H1 (cell line): ENCODE results near the gene OR5H6. TPM values are rescaled to one million over a fixed set of nuclear protein-coding genes. Genes with fewer than 3 reads are reported as not detected.

Source experiments
- CTCF ChIA-PET: fragments of 300-600 bp; sonication (Branson Sonifier 250); formaldehyde crosslinking; loops from one replicate; lab custom pipeline; 2021; ENCODE audit not compliant: partially characterized antibody; lab: Charles Lee
- POLR2A ChIA-PET: fragments of 300-600 bp; sonication (Branson Sonifier 250); formaldehyde crosslinking; loops from one replicate; lab custom pipeline; 2021; ENCODE audit warnings: inconsistent platforms; ENCODE audit not compliant: partially characterized antibody; lab: Charles Lee
- DNase-seq, 2 experiments: peaks; one replicate each; pipeline versions ENCODE4 v3.0.0 to v3.0.0-alpha.2; 2010 to 2022; ENCODE audit warnings: low spot score in 2 of 2, low read depth in 1 of 2, mixed read lengths in 1 of 2
- FAIRE-seq: peaks from 2 replicates; lab custom pipeline; 2011; peaks lifted over from hg19 to GRCh38; lab: Jason Lieb, UNC
- H2AFZ ChIP-seq: 2 replicates; pipeline ENCODE4 v1.8.1; 2012; ENCODE audit warnings: low read length, inconsistent platforms
- H2AK5ac ChIP-seq: 2 replicates; pipeline ENCODE4 v1.6.1; 2013; ENCODE audit warnings: low read depth, low read length
- H2BK120ac ChIP-seq: replicated peaks from 2 replicates; pipeline ENCODE3; 2013; ENCODE audit warnings: low read depth, low read length, inconsistent platforms
- H2BK12ac ChIP-seq: 2 replicates; pipeline ENCODE4 v1.6.1; 2013; ENCODE audit warnings: low read depth, low read length
- H2BK15ac ChIP-seq: 2 replicates; pipeline ENCODE4 v1.6.1; 2013; ENCODE audit warnings: low read length
- H2BK20ac ChIP-seq: 2 replicates; pipeline ENCODE4 v1.6.1; 2013; ENCODE audit warnings: low read length
- H2BK5ac ChIP-seq: 2 replicates; pipeline ENCODE4 v1.6.1; 2013; ENCODE audit warnings: low read depth, low read length
- H3K14ac ChIP-seq: 2 replicates; pipeline ENCODE4 v1.6.1; 2013; ENCODE audit warnings: inconsistent platforms; ENCODE audit not compliant: insufficient read length
- H3K18ac ChIP-seq: 2 replicates; pipeline ENCODE4 v1.6.1; 2013; ENCODE audit warnings: low read length; ENCODE audit errors: extremely low read depth
- H3K23ac ChIP-seq: 2 replicates; pipeline ENCODE4 v1.6.1; 2013; ENCODE audit warnings: inconsistent platforms; ENCODE audit not compliant: insufficient read length
- H3K23me2 ChIP-seq: 2 replicates; pipeline ENCODE4 v1.6.1; 2013; ENCODE audit warnings: low read depth, low read length
- H3K27ac ChIP-seq: 2 replicates; pipeline ENCODE4 v1.6.1; 2011; ENCODE audit warnings: low read depth, low read length, inconsistent platforms
- H3K27me3 ChIP-seq, 4 experiments: replicated peaks in 1 of 4; 1 replicate in 1 of 4; 2 replicates in 3 of 4; pipeline versions ENCODE4 v1.6.1 to v1.8.1; 2011 to 2013; ENCODE audit warnings: low read length in 3 of 4, mild to moderate bottlenecking in 3 of 4, inconsistent platforms in 2 of 4, mixed read lengths in 2 of 4, moderate library complexity in 1 of 4; ENCODE audit not compliant: control insufficient read depth in 3 of 4, insufficient read depth in 3 of 4; ENCODE audit errors: extremely low read depth in 1 of 4
- H3K36me3 ChIP-seq, 4 experiments: 2 replicates each; pipeline versions ENCODE4 v1.6.1 to v1.8.1; 2011 to 2013; ENCODE audit warnings: mild to moderate bottlenecking in 4 of 4, low read length in 3 of 4, moderate library complexity in 2 of 4, control low read depth in 1 of 4, inconsistent platforms in 1 of 4; ENCODE audit not compliant: insufficient read depth in 4 of 4, control insufficient read depth in 2 of 4
- H3K4ac ChIP-seq: replicated peaks from 2 replicates; pipeline ENCODE3; 2013; ENCODE audit warnings: low read length, low read depth, mixed read lengths, inconsistent platforms; ENCODE audit not compliant: insufficient read length
- H3K4me1 ChIP-seq, 4 experiments: replicated peaks in 1 of 4; 1 replicate in 1 of 4; 2 replicates in 3 of 4; pipeline versions ENCODE4 v1.6.1 to v1.8.1; 2011 to 2013; ENCODE audit warnings: low read length in 3 of 4, inconsistent platforms in 2 of 4, mixed read lengths in 1 of 4; ENCODE audit not compliant: insufficient read depth in 4 of 4, control insufficient read depth in 3 of 4
- H3K4me2 ChIP-seq, 2 experiments: 2 replicates each; pipeline versions ENCODE4 v1.6.1 to v1.8.1; 2011 to 2013; ENCODE audit warnings: low read depth in 2 of 2, low read length in 2 of 2, control low read depth in 1 of 2, inconsistent platforms in 1 of 2, mild to moderate bottlenecking in 1 of 2; ENCODE audit not compliant: insufficient read depth in 1 of 2
- H3K4me3 ChIP-seq, 4 experiments: fragments of 200-600, 300-600 bp in 1 of 4; sonication (generic), shearing (Covaris generic), sonication (Bioruptor Twin) in 1 of 4; 2 replicates each; pipeline versions ENCODE4 v1.5.1 to v1.8.1; 2011 to 2016; ENCODE audit warnings: low read length in 4 of 4, low read depth in 3 of 4, control low read depth in 2 of 4, inconsistent platforms in 2 of 4, mild to moderate bottlenecking in 2 of 4, mixed read lengths in 1 of 4, moderate library complexity in 1 of 4; ENCODE audit not compliant: insufficient read depth in 2 of 4; ENCODE audit errors: extremely low read depth in 1 of 4
- H3K56ac ChIP-seq: replicated peaks from 2 replicates; pipeline ENCODE3; 2013; ENCODE audit warnings: low read depth, mild to moderate bottlenecking, mixed read lengths, low read length, inconsistent platforms; ENCODE audit not compliant: insufficient read length
- H3K79me1 ChIP-seq: 2 replicates; pipeline ENCODE4 v1.6.1; 2013; ENCODE audit warnings: low read depth, low read length, control low read depth
- H3K79me2 ChIP-seq, 2 experiments: 2 replicates each; pipeline versions ENCODE4 v1.6.1 to v1.8.1; 2012 to 2013; ENCODE audit warnings: low read length in 2 of 2, mild to moderate bottlenecking in 2 of 2, inconsistent platforms in 1 of 2; ENCODE audit not compliant: insufficient read depth in 2 of 2, control insufficient read depth in 1 of 2
- H3K9ac ChIP-seq, 4 experiments: replicated peaks in 1 of 4; 1 replicate in 1 of 4; 2 replicates in 3 of 4; pipeline versions ENCODE4 v1.6.1 to v1.8.1; 2011 to 2013; ENCODE audit warnings: low read depth in 3 of 4, low read length in 3 of 4, control low read depth in 2 of 4, mild to moderate bottlenecking in 2 of 4, moderate library complexity in 2 of 4, inconsistent platforms in 1 of 4; ENCODE audit errors: extremely low read depth in 1 of 4
- H3K9me3 ChIP-seq, 2 experiments: 2 replicates each; pipeline versions ENCODE4 v1.6.1 to v1.8.1; 2012 to 2013; ENCODE audit warnings: mild to moderate bottlenecking in 2 of 2, moderate library complexity in 2 of 2, control low read depth in 1 of 2, inconsistent platforms in 1 of 2, low read depth in 1 of 2, low read length in 1 of 2, mixed read lengths in 1 of 2; ENCODE audit not compliant: insufficient read depth in 2 of 2
- H4K20me1 ChIP-seq, 2 experiments: replicated peaks in 1 of 2; 2 replicates each; pipeline versions ENCODE3 to v1.8.1; 2011 to 2013; ENCODE audit warnings: inconsistent platforms in 2 of 2, low read length in 2 of 2, mild to moderate bottlenecking in 1 of 2; ENCODE audit not compliant: insufficient read depth in 2 of 2, control insufficient read depth in 1 of 2
- H4K5ac ChIP-seq: 2 replicates; pipeline ENCODE4 v1.6.1; 2013; ENCODE audit warnings: low read length, low read depth, mixed read lengths, inconsistent platforms; ENCODE audit not compliant: insufficient read length
- H4K8ac ChIP-seq: 2 replicates; pipeline ENCODE4 v1.8.0; 2013; ENCODE audit warnings: mild to moderate bottlenecking, moderate library complexity, low read length, inconsistent platforms; ENCODE audit not compliant: insufficient read depth; ENCODE audit errors: extremely low read depth
- H4K91ac ChIP-seq: replicated peaks from 2 replicates; pipeline ENCODE3; 2013; ENCODE audit warnings: low read length, mixed read lengths, inconsistent platforms; ENCODE audit not compliant: insufficient read length
- ASH2L ChIP-seq: fragments of 200-600, 300-600 bp; sonication (generic); IDR thresholded peaks from one replicate; pipeline ENCODE4 v1.7.1; 2017; ENCODE audit warnings: low read length
- RAD21 ChIP-seq, 2 experiments: IDR thresholded peaks in 1 of 2; conservative IDR thresholded peaks in 1 of 2; 2 replicates each; pipeline ENCODE4 v1.6.1; 2011; ENCODE audit warnings: low read depth in 2 of 2, low read length in 2 of 2, improper control_type of control experiment in 1 of 2, inconsistent platforms in 1 of 2, mild to moderate bottlenecking in 1 of 2, moderate library complexity in 1 of 2
- TEAD4 ChIP-seq: IDR thresholded peaks from 2 replicates; pipeline ENCODE4 v1.6.1; 2012; ENCODE audit warnings: low read depth, low read length, inconsistent platforms, mixed read lengths
- WGBS, 2 experiments: shearing (Covaris generic) in 1 of 2; methylation state at CpG; one replicate each; pipeline versions ENCODE4 v1.1.6 to v1.1.7; 2013 to 2015; ENCODE audit warnings: low lambda C conversion rate in 2 of 2, mixed read lengths in 2 of 2, inconsistent platforms in 1 of 2, low coverage in 1 of 2, missing lambda C conversion rate in 1 of 2; ENCODE audit not compliant: insufficient replicate concordance in 2 of 2, insufficient coverage in 1 of 2, insufficient read length in 1 of 2; ENCODE audit errors: extremely low coverage in 1 of 2, missing lambda C conversion rate in 1 of 2; 5-methylcytosine and 5-hydroxymethylcytosine counted together
- polyA plus RNA-seq, 7 experiments: library from polyadenylated mRNA; depleted of rRNA in 3 of 7; stranded (reverse) in 5 of 7; unstranded in 2 of 7; fragments of >200 nt in 5 of 7; fragments of 200-250 nt in 2 of 7; gene quantifications; 1 replicate in 5 of 7; 2 replicates in 1 of 7; 4 replicates in 1 of 7; pipeline versions ENCODE4 v1.2.1 to v1.2.3, GENCODE V29; 2011 to 2013; ENCODE audit warnings: missing spikeins in 2 of 7, mixed read lengths in 2 of 7
- total RNA-seq: library from RNA; stranded (reverse); fragmentation: NEBNext Ultra II Directional; extraction: Animal tissue kit (Norgen Biotek cat#: 25700); gene quantifications from 2 replicates; pipeline ENCODE4 v1.2.1, GENCODE V29; 2021
- TF ChIP-seq, protein P1 (sequence below), 3 experiments: IDR thresholded peaks; 1 replicate in 2 of 3; 2 replicates in 1 of 3; pipeline versions ENCODE4 v1.5.1 to v1.6.1; 2011; ENCODE audit warnings: low read length in 3 of 3, mild to moderate bottlenecking in 3 of 3, inconsistent platforms in 2 of 3, low read depth in 1 of 3, moderate library complexity in 1 of 3; ENCODE audit not compliant: insufficient read depth in 1 of 3; ENCODE audit errors: control extremely low read depth in 1 of 3

The OR5H6 gene
- total and polyA plus RNA-seq, 2 of the 8 experiments (the other 6 are each of a cell fraction or from before 2014, with no cell fraction given) = 0.06 TPM; not detected in 1

DNA sequence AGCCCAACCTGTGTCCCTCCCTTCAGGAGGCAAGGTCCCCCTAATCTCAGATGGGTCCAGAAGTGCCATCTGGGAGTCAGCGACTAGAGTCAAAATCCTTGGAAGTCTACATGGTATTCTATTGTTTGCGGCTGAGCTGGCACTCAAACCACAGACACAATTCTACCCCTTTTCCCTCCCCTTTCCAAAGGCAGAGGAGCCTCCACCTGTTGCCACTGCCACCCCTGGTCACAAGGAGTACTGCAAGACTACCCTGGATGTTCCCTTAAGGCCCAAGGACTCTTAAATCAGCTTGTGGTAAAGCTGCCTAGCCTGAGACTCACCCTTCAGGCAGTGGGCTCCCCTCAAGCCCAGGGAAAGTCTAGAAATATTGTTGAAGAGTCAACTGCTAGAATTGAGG, 4.3 kb upstream of the OR5H6 start:
- Histone ChIP-seq H4K91ac (no peak overlapping the region), H3K27ac (no peak overlapping the region), H3K18ac (no peak overlapping the region), H3K14ac (no peak overlapping the region), H3K79me1 (no peaks in the 10 kb centered on the region), H3K4me3 (no peak overlapping the region), H2AK5ac (no peak overlapping the region), H3K79me2 (no peaks in the 10 kb centered on the region), H4K8ac (no peak overlapping the region), H3K9ac (no peak overlapping the region), H3K4ac (peak overlapping the region; percentile 60), H2BK5ac (no peak overlapping the region; the same call in 1 of the 2 replicates), H2AFZ (no peak overlapping the region; the same call in 1 of the 2 replicates), H4K20me1 (no peaks in the 10 kb centered on the region), H3K36me3 (no peaks in the 10 kb centered on the region), H3K9me3 (0 out of 4 replicates have a peak, but pooled peaks cover 0 to 3% of the 10 kb centered on the region in 2 experiments), H3K4me2 (no peak overlapping the region), H2BK12ac (no peak overlapping the region; the same call in 1 of the 2 replicates), H3K23ac (no peak overlapping the region), H3K56ac (no peak overlapping the region), H2BK20ac (no peak overlapping the region), H3K4me1 (peaks cover 0 to 3% (median 1%) of the 10 kb centered on the region in 4 experiments; a peak in 2 of 7 replicates), H4K5ac (no peak overlapping the region), H3K27me3 (peaks cover 0 to 1% (median 0%) of the 10 kb centered on the region in 4 experiments; a peak in 1 of 7 replicates), H3K23me2 (no peaks in the 10 kb centered on the region), H2BK15ac (no peak overlapping the region), H2BK120ac (no peak overlapping the region)
- FAIRE-seq = no peak
- WGBS, 2 experiments = 68% methylated on average over 2 of the region's 2 CpGs; no CpG with 5 or more reads in 1 of the 2 experiments
- CTCF ChIA-PET = interaction anchor here (0.6 to 2.9 kb wide), 24 partner anchors 9 to 221 kb away, joined by 3 to 18 read pairs (median 4); no protein-coding TSS in a partner anchor
- DNase-seq = peak in 1 of 2 experiments; percentile 73
- TF ChIP-seq, protein P1, sequence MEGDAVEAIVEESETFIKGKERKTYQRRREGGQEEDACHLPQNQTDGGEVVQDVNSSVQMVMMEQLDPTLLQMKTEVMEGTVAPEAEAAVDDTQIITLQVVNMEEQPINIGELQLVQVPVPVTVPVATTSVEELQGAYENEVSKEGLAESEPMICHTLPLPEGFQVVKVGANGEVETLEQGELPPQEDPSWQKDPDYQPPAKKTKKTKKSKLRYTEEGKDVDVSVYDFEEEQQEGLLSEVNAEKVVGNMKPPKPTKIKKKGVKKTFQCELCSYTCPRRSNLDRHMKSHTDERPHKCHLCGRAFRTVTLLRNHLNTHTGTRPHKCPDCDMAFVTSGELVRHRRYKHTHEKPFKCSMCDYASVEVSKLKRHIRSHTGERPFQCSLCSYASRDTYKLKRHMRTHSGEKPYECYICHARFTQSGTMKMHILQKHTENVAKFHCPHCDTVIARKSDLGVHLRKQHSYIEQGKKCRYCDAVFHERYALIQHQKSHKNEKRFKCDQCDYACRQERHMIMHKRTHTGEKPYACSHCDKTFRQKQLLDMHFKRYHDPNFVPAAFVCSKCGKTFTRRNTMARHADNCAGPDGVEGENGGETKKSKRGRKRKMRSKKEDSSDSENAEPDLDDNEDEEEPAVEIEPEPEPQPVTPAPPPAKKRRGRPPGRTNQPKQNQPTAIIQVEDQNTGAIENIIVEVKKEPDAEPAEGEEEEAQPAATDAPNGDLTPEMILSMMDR (IDR thresholded peaks at IDR 0.05; ENCODE audit: control extremely low read depth in 1 of 3, insufficient read depth in 1 of 3, low read depth in 1 of 3, low read length in 3 of 3) = peak; percentile 28 to 67 (median 48); a peak in 3 of 4 replicates
- TF ChIP-seq ASH2L (no peak), RAD21 (IDR thresholded peaks at IDR 0.05 in 1 of 2, conservative IDR thresholded peaks at IDR 0.05 in 1 of 2; ENCODE audit: low read depth in 2 of 2, low read length in 2 of 2) (peak; percentile 23 to 44; a peak in 2 of 4 replicates), TEAD4 (no peak)
- POLR2A ChIA-PET = no interaction called here
